HG03457 (cell line): ENCODE data around the gene DMGDH.
"Not testable (repeated sequence)": the region's sequence is repeated elsewhere in the genome, so short reads cannot be mapped to it uniquely, and the experiment has no call there.

ENCODE experiments used
- ATAC-seq: cut with Tn5 transposase; IDR thresholded peaks from one replicate; pipeline ENCODE4 v1.9.1; 2021; ENCODE audit warnings: moderate number of reproducible peaks; ENCODE audit not compliant: unreplicated experiment

The DMGDH gene

GRCh38 chr5:79020861-79021561, 48.5 kb downstream of the DMGDH start:
- no peak for ATAC-seq

- ATAC-seq = no peak
These were observed 54.8 kb downstream of the DMGDH start for GRCh38 chr5:79014631-79015030.

GRCh38 chr5:79011869-79012268, 57.6 kb downstream of the DMGDH start:
- no peak for ATAC-seq

- no peak for ATAC-seq
These were observed 58.1 kb downstream of the DMGDH start for GRCh38 chr5:79011219-79011836.

GRCh38 chr5:79008362-79008761, 61.1 kb downstream of the DMGDH start:
- ATAC-seq = no peak

GRCh38 chr5:79007872-79008271, 61.6 kb downstream of the DMGDH start:
- ATAC-seq = no peak

GRCh38 chr5:79005936-79006631, 63.4 kb downstream of the DMGDH start:
- ATAC-seq = no peak

GRCh38 chr5:79005151-79005550, 64.3 kb downstream of the DMGDH start:
- ATAC-seq = no peak

- no peak for ATAC-seq
These were observed 67.1 kb downstream of the DMGDH start for GRCh38 chr5:79002374-79002773.

GRCh38 chr5:79001471-79001870, 68.0 kb downstream of the DMGDH start:
- ATAC-seq = no peak

- no peak for ATAC-seq
These were observed 72.4 kb downstream of the DMGDH start for GRCh38 chr5:78997090-78997489.

GRCh38 chr5:78995521-78996007, 73.9 kb downstream of the DMGDH start:
- no peak for ATAC-seq

GRCh38 chr5:78993165-78993564, 76.3 kb downstream of the DMGDH start:
- ATAC-seq = no peak

GRCh38 chr5:78992146-78992545, 77.3 kb downstream of the DMGDH start:
- ATAC-seq = no peak

- no peak for ATAC-seq
These were observed 80.4 kb downstream of the DMGDH start for GRCh38 chr5:78989080-78989479.

GRCh38 chr5:78985725-78986223, 83.7 kb downstream of the DMGDH start:
- peak; percentile 39 for ATAC-seq

GRCh38 chr5:78985116-78985724, 84.3 kb downstream of the DMGDH start, which contains the start of gene ARSB:
TSS of gene ARSB (minus strand) at chr5:78985310. CDS start at chr5:78985248, 62 bp downstream.
- peak; percentile 38 for ATAC-seq

GRCh38 chr5:78984439-78985115, 84.9 kb downstream of the DMGDH start:
- peak; percentile 41 for ATAC-seq

GRCh38 chr5:78983601-78984438, 85.7 kb downstream of the DMGDH start:
- ATAC-seq = no peak

- not testable (repeated sequence) for ATAC-seq
These were observed 86.3 kb downstream of the DMGDH start for GRCh38 chr5:78983194-78983593.
